GM18520 (cell line): ENCODE results near the gene RPF1.
"Not testable (repeated sequence)": the region's sequence is repeated elsewhere in the genome, so short reads cannot be mapped to it uniquely, and the experiment has no call there.

Experiments used
- ATAC-seq: cut with Tn5 transposase; IDR thresholded peaks from one replicate; pipeline ENCODE4 v1.9.1; 2021; ENCODE audit not compliant: unreplicated experiment

Gene RPF1

GRCh38 chr1:84478876-84479868 is at the start of gene RPF1:
RPF1 (plus strand) TSS chr1:84479266; CDS start chr1:84479282, 16 bp downstream.
- ATAC-seq: peak; percentile 72

- no peak for ATAC-seq
Measured at GRCh38 chr1:84430546-84430945, 48.5 kb upstream of the RPF1 start.

- no peak for ATAC-seq
Measured at GRCh38 chr1:84433258-84434080, 45.6 kb upstream of the RPF1 start.

GRCh38 chr1:84434081-84434769 is 44.8 kb upstream of the RPF1 start:
- no peak for ATAC-seq

GRCh38 chr1:84434801-84435549 is 44.1 kb upstream of the RPF1 start:
- peak; percentile 33 for ATAC-seq

GRCh38 chr1:84436876-84437655 is 42.0 kb upstream of the RPF1 start:
- no peak for ATAC-seq

GRCh38 chr1:84442256-84442655 is 36.8 kb upstream of the RPF1 start:
- ATAC-seq: peak; percentile 100

GRCh38 chr1:84442747-84443646 is 36.1 kb upstream of the RPF1 start:
- ATAC-seq: not testable (repeated sequence)

GRCh38 chr1:84448704-84449103 is 30.4 kb upstream of the RPF1 start:
- ATAC-seq: not testable (repeated sequence)

- ATAC-seq: no peak
Measured at GRCh38 chr1:84450910-84451309, 28.2 kb upstream of the RPF1 start.

GRCh38 chr1:84452436-84452835 is 26.6 kb upstream of the RPF1 start:
- no peak for ATAC-seq

- ATAC-seq: no peak
Measured at GRCh38 chr1:84462118-84462517, 16.9 kb upstream of the RPF1 start.

GRCh38 chr1:84467298-84467697 is 11.8 kb upstream of the RPF1 start:
- ATAC-seq: no peak

GRCh38 chr1:84476225-84476624 is 2.8 kb upstream of the RPF1 start:
- ATAC-seq: no peak

- no peak for ATAC-seq
Measured at GRCh38 chr1:84479998-84480397, 932 bp downstream of the RPF1 start.

- no peak for ATAC-seq
Measured at GRCh38 chr1:84480650-84481049, 1.6 kb downstream of the RPF1 start.

- no peak for ATAC-seq
Measured at GRCh38 chr1:84481317-84481716, 2.3 kb downstream of the RPF1 start.

- ATAC-seq: no peak
Measured at GRCh38 chr1:84488107-84488506, 9.0 kb downstream of the RPF1 start.

- no peak for ATAC-seq
Measured at GRCh38 chr1:84489766-84490165, 10.7 kb downstream of the RPF1 start.
